Measurements from ENCODE around the gene CPTP.
A peak's percentile ranks its signal among the peaks of the same experiment; 100 is the strongest.

Gene CPTP

GRCh38 chr1:1326075-1326605 lies 1.5 kb downstream of the CPTP start:
- no peaks in the 10 kb centered on the region for H3K27me3 ChIP-seq (ENCODE audit: insufficient read depth, low read depth)
- no peak overlapping the region for H3K4me3 ChIP-seq (IDR thresholded peaks at IDR 0.05; ENCODE audit: insufficient read depth, low read depth, low read length)
- peak overlapping the region; percentile 21; the same call in 1 of the 2 replicates for H3K27ac ChIP-seq
- H3K4me2 ChIP-seq, result peak overlapping the region; percentile 88
- TF ChIP-seq CTCF (conservative IDR thresholded peaks at IDR 0.05; ENCODE audit: low read depth, low read length), result no peak
- H4K20me1 ChIP-seq (ENCODE audit: insufficient read depth), result no peaks in the 10 kb centered on the region
- H3K79me2 ChIP-seq (ENCODE audit: insufficient read depth, low read depth), result peaks cover 35% of the 10 kb centered on the region
- H2AFZ ChIP-seq (ENCODE audit: low read depth), result no peak overlapping the region
- peaks cover 22% of the 10 kb centered on the region for H3K4me1 ChIP-seq (ENCODE audit: low read depth, poor library complexity, severe bottlenecking)
- H3K36me3 ChIP-seq (ENCODE audit: insufficient read depth), result no peaks in the 10 kb centered on the region
- H3K9ac ChIP-seq, result peak overlapping the region; percentile 64; the same call in 1 of the 2 replicates

- H3K27me3 ChIP-seq (ENCODE audit: insufficient read depth, low read depth), result no peaks in the 10 kb centered on the region
- peaks cover 24% of the 10 kb centered on the region for H3K79me2 ChIP-seq (ENCODE audit: insufficient read depth, low read depth)
- H4K20me1 ChIP-seq (ENCODE audit: insufficient read depth), result no peaks in the 10 kb centered on the region
- no peak overlapping the region for H3K4me3 ChIP-seq (IDR thresholded peaks at IDR 0.05; ENCODE audit: insufficient read depth, low read depth, low read length)
- TF ChIP-seq CTCF (conservative IDR thresholded peaks at IDR 0.05; ENCODE audit: low read depth, low read length), result no peak
- no peak overlapping the region; the same call in 1 of the 2 replicates for H3K4me2 ChIP-seq
- no peak overlapping the region for H2AFZ ChIP-seq (ENCODE audit: low read depth)
- H3K9ac ChIP-seq, result no peak overlapping the region
- peaks cover 22% of the 10 kb centered on the region for H3K4me1 ChIP-seq (ENCODE audit: low read depth, poor library complexity, severe bottlenecking)
- no peak overlapping the region for H3K27ac ChIP-seq
- H3K36me3 ChIP-seq (ENCODE audit: insufficient read depth), result no peaks in the 10 kb centered on the region
Observed at GRCh38 chr1:1327291-1327690, 2.7 kb downstream of the CPTP start.

- no peak overlapping the region for H3K4me3 ChIP-seq (IDR thresholded peaks at IDR 0.05; ENCODE audit: insufficient read depth, low read depth, low read length)
- no peak overlapping the region for H3K27ac ChIP-seq
- H2AFZ ChIP-seq (ENCODE audit: low read depth), result no peak overlapping the region
- no peak for TF ChIP-seq CTCF (conservative IDR thresholded peaks at IDR 0.05; ENCODE audit: low read depth, low read length)
- no peaks in the 10 kb centered on the region for H3K36me3 ChIP-seq (ENCODE audit: insufficient read depth)
- peaks cover 18% of the 10 kb centered on the region for H3K79me2 ChIP-seq (ENCODE audit: insufficient read depth, low read depth)
- H3K9ac ChIP-seq, result no peak overlapping the region
- H4K20me1 ChIP-seq (ENCODE audit: insufficient read depth), result no peaks in the 10 kb centered on the region
- H3K4me2 ChIP-seq, result no peak overlapping the region
- H3K4me1 ChIP-seq (ENCODE audit: low read depth, poor library complexity, severe bottlenecking), result peaks cover 17% of the 10 kb centered on the region
- no peaks in the 10 kb centered on the region for H3K27me3 ChIP-seq (ENCODE audit: insufficient read depth, low read depth)
Observed at GRCh38 chr1:1328254-1328653, 3.7 kb downstream of the CPTP start.

DNA sequence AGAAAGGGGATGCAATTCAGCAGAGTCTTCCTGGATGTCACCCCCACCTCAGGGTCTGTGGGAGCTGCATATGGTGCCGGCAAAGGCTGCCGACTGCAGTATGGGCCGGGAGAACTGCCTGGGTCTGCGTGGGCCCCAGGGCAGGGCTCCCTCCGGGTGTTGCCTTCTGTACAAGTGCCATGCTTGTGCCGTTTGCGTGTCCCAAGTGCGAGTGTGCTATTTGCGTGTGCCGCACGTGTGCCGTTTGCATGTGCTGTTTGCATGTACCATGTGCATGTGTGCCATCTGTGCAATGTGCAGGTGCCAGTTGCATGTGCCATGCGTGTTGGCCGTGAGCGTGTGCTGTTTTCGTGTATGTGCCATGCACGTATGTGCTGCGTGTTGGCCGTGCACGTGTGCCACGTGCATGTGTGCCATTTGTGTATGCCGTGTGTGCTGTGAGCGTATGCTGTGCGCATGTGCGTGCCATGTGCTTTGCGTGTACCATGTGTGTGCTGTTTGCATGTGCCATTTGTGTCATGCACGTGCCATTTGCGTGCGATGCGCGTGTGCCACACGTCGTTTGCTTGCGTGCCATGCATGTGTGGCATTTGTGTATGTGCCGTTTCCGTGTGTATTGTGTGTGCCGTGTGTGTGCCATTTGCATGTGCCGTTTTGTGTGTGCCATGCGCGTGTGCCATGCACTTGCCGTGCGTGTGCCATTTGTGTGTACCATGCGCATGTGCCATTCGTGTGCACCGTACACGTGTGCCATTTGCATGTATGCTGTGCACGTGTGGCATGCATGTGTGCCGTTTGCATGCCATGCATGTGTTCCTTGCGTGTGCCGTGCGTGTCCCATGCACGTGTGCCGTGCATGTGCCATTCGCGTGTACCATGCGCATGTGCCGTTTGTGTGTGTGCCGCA lies 5.0 kb downstream of the CPTP start:
- no peaks in the 10 kb centered on the region for H4K20me1 ChIP-seq (ENCODE audit: insufficient read depth)
- H3K36me3 ChIP-seq (ENCODE audit: insufficient read depth), result no peaks in the 10 kb centered on the region
- H3K27me3 ChIP-seq (ENCODE audit: insufficient read depth, low read depth), result no peaks in the 10 kb centered on the region
- H3K4me1 ChIP-seq (ENCODE audit: low read depth, poor library complexity, severe bottlenecking), result peaks cover 13% of the 10 kb centered on the region
- H3K27ac ChIP-seq, result no peak overlapping the region
- H3K4me2 ChIP-seq, result no peak overlapping the region
- H3K79me2 ChIP-seq (ENCODE audit: insufficient read depth, low read depth), result peaks cover 10% of the 10 kb centered on the region; the same call in 1 of the 2 replicates
- no peak for TF ChIP-seq CTCF (conservative IDR thresholded peaks at IDR 0.05; ENCODE audit: low read depth, low read length)
- no peak overlapping the region for H2AFZ ChIP-seq (ENCODE audit: low read depth)
- no peak overlapping the region for H3K4me3 ChIP-seq (IDR thresholded peaks at IDR 0.05; ENCODE audit: insufficient read depth, low read depth, low read length)
- no peak overlapping the region for H3K9ac ChIP-seq

All from KMS-11 (cell line).